Peyer's patch (tissue), 4 donors: ENCODE results near the gene RANBP2. TPM values are rescaled to one million over a fixed set of nuclear protein-coding genes. Genes with fewer than 3 reads are reported as not detected.
A peak's percentile ranks its signal among the peaks of the same experiment; 100 is the strongest.

ENCODE experiments used
- DNase-seq, 3 donors: peaks; one replicate each; pipeline ENCODE4 v3.0.0-alpha.2; 2017 to 2019
- H3K27ac ChIP-seq, 4 donors: fragments of 200-600 bp; sonication (generic); one replicate each; pipeline ENCODE4 v1.5.1; 2016 to 2019
- H3K27me3 ChIP-seq, 2 donors: fragments of 200-600 bp; sonication (generic); one replicate each; pipeline ENCODE4 v1.5.1; 2019
- H3K36me3 ChIP-seq, 3 donors: fragments of 200-600 bp; sonication (generic); one replicate each; pipeline ENCODE4 v1.5.1; 2016 to 2019
- H3K4me1 ChIP-seq, 4 donors: fragments of 200-600 bp; sonication (generic); one replicate each; pipeline ENCODE4 v1.5.1; 2016 to 2019
- H3K4me3 ChIP-seq, 4 donors: fragments of 200-600 bp; sonication (generic); 1 replicate in 3 of 4; 2 replicates in 1 of 4; pipeline ENCODE4 v1.5.1; 2016 to 2019; ENCODE audit warnings: mild to moderate bottlenecking in 1 of 4
- H3K9me3 ChIP-seq, 4 donors: fragments of 200-600 bp; sonication (generic); one replicate each; pipeline ENCODE4 v1.5.1; 2016 to 2019; ENCODE audit warnings: mild to moderate bottlenecking in 1 of 4
- CTCF ChIP-seq, 6 experiments: fragments of 450-650 bp in 4 of 6; fragments of 200-600 bp in 2 of 6; sonication (generic) in 1 of 6; IDR thresholded peaks; one replicate each; pipeline ENCODE4 v1.5.1; 2017 to 2019; ENCODE audit warnings: antibody characterized with exemption in 6 of 6, mild to moderate bottlenecking in 3 of 6, moderate library complexity in 1 of 6
- POLR2A ChIP-seq, 2 donors: fragments of 450-650 bp; IDR thresholded peaks; one replicate each; pipeline ENCODE4 v1.5.1; 2017; ENCODE audit warnings: antibody characterized with exemption in 2 of 2, mild to moderate bottlenecking in 2 of 2, moderate library complexity in 2 of 2
- total RNA-seq, 4 donors: library from RNA; depleted of rRNA; stranded (reverse); fragments of >200 nt; gene quantifications; one replicate each; pipeline ENCODE4 v1.1.0, GENCODE V29; 2016

Gene RANBP2
- total RNA-seq, 4 donors from 2014 or later, result 49.9 to 80.0 (median 56.9) TPM

GRCh38 chr2:108787216-108787541 is 67.9 kb downstream of the RANBP2 start:
- no peaks in the 10 kb centered on the region for H3K27me3 ChIP-seq
- H3K27ac ChIP-seq, result peak overlapping the region in 2 of 4 donors; percentile 80 to 83

GRCh38 chr2:108803045-108803736 is 83.9 kb downstream of the RANBP2 start:
- DNase-seq, result no peak
- no peak overlapping the region for H3K27ac ChIP-seq

More at GRCh38 chr2:108787216-108787541, 67.9 kb downstream of the RANBP2 start:
- DNase-seq, result no peak
- Histone ChIP-seq H3K4me3 (peak overlapping the region; percentile 70 to 94 (median 87)), H3K4me1 (peaks cover 0 to 5% (median 0%) of the 10 kb centered on the region in 4 donors), H3K9me3 (no peaks in the 10 kb centered on the region), H3K36me3 (peaks cover 0 to 21% (median 0%) of the 10 kb centered on the region in 3 donors)
- TF ChIP-seq CTCF (IDR thresholded peaks at IDR 0.05), result no peak
- no peak for TF ChIP-seq POLR2A (IDR thresholded peaks at IDR 0.05)

GRCh38 chr2:108805032-108805431 is 85.8 kb downstream of the RANBP2 start:
- no peak for DNase-seq
- Histone ChIP-seq H3K4me3 (no peak overlapping the region), H3K27ac (no peak overlapping the region), H3K9me3 (peaks cover 0 to 3% (median 0%) of the 10 kb centered on the region in 4 donors), H3K4me1 (no peaks in the 10 kb centered on the region), H3K27me3 (no peaks in the 10 kb centered on the region), H3K36me3 (peaks cover 0 to 4% (median 0%) of the 10 kb centered on the region in 3 donors)
- no peak for TF ChIP-seq CTCF (IDR thresholded peaks at IDR 0.05)
- no peak for TF ChIP-seq POLR2A (IDR thresholded peaks at IDR 0.05)

More at GRCh38 chr2:108803045-108803736, 83.9 kb downstream of the RANBP2 start:
- no peaks in the 10 kb centered on the region for H3K9me3 ChIP-seq
- TF ChIP-seq CTCF (IDR thresholded peaks at IDR 0.05), result no peak
- no peak for TF ChIP-seq POLR2A (IDR thresholded peaks at IDR 0.05)
- peaks cover 0 to 4% (median 0%) of the 10 kb centered on the region in 3 donors for H3K36me3 ChIP-seq
- H3K4me3 ChIP-seq, result no peak overlapping the region
- no peaks in the 10 kb centered on the region for H3K27me3 ChIP-seq
- H3K4me1 ChIP-seq, result no peaks in the 10 kb centered on the region

GRCh38 chr2:108805782-108806181 is 86.5 kb downstream of the RANBP2 start:
- no peak overlapping the region for H3K4me3 ChIP-seq
- TF ChIP-seq CTCF (IDR thresholded peaks at IDR 0.05) (no peak), POLR2A (IDR thresholded peaks at IDR 0.05) (no peak)
- H3K27ac ChIP-seq, result no peak overlapping the region
- H3K27me3 ChIP-seq, result no peaks in the 10 kb centered on the region
- H3K36me3 ChIP-seq, result peaks cover 0 to 4% (median 0%) of the 10 kb centered on the region in 3 donors
- no peak for DNase-seq
- H3K4me1 ChIP-seq, result no peaks in the 10 kb centered on the region
- H3K9me3 ChIP-seq, result peaks cover 0 to 4% (median 0%) of the 10 kb centered on the region in 4 donors

- peaks cover 0 to 4% (median 0%) of the 10 kb centered on the region in 3 donors for H3K36me3 ChIP-seq
- no peaks in the 10 kb centered on the region for H3K4me1 ChIP-seq
- no peaks in the 10 kb centered on the region for H3K27me3 ChIP-seq
- DNase-seq, result no peak
- no peak overlapping the region for H3K27ac ChIP-seq
- TF ChIP-seq CTCF (IDR thresholded peaks at IDR 0.05), result no peak
- TF ChIP-seq POLR2A (IDR thresholded peaks at IDR 0.05), result no peak
- peaks cover 0 to 4% (median 0%) of the 10 kb centered on the region in 4 donors for H3K9me3 ChIP-seq
- H3K4me3 ChIP-seq, result no peak overlapping the region
Observed at GRCh38 chr2:108806371-108807113, 87.3 kb downstream of the RANBP2 start.
